HG02981 (cell line): Measurements from ENCODE around the gene HEMK1.

Experiments
- ATAC-seq: cut with Tn5 transposase; IDR thresholded peaks from one replicate; pipeline ENCODE4 v1.9.1; 2021; ENCODE audit warnings: mild to moderate bottlenecking, moderate library complexity; ENCODE audit not compliant: unreplicated experiment

HEMK1 gene

DNA sequence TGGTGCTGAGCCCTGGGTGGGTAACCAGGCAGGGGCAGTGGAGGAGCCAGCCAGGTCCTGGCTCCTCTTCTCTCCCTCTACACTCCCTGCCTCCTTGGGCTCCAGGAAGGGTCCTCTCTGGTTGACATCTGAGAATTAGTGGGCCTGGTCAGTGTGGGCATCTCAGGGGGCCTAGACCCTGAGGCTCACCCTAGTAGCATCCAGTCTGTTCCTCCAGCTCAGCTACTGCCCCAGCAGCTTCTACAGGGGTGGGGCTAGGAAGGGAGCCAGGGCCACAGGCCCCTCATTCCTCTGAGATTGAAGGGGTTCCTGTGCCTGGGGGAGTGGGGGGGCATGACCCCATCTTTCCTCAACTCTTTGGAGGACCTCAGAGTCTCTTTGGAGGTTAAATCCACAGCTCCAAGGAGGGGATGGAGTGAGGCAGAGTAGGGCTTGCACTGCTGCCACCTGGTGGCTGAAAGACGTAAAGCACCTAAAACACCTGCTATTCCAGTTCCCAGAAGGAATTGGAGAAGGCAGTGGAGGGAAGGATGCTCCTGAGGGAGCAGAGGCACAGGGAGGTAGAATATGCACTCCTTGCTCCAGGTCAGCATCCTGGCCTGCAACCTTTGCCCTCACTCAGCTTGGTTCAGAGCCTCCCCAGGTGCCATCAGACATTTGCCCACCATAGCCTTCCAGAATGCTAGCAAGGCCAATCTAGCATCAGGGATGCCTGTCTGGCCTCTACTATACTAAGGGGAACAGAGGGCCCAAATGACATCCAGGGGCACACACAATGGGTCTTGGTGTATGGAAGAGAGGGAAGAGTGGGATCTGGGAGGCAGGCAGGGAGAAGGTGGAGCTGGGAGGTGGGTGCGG is 26.9 kb upstream of the HEMK1 start:
- ATAC-seq: no peak

DNA sequence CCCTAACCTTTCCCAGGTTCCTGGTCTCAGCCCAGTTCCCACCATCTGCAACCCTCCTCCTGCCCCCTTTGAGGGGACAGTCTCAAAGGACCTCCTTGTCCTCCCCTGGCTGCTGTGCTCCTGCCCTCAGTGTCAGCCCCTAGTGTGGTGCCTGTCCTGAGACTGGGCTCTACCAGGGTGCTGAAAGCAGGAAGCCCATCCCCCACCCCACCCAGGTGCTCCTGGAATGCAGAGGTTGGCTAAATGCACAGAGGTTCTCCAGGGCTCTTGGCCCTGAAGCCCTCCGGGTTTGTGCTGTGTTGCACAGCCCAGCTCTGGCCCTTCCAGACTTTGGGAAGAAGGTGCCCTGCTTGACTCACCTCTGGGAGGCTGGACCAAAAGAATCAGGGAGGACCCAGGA is 23.5 kb upstream of the HEMK1 start:
- ATAC-seq: no peak

DNA sequence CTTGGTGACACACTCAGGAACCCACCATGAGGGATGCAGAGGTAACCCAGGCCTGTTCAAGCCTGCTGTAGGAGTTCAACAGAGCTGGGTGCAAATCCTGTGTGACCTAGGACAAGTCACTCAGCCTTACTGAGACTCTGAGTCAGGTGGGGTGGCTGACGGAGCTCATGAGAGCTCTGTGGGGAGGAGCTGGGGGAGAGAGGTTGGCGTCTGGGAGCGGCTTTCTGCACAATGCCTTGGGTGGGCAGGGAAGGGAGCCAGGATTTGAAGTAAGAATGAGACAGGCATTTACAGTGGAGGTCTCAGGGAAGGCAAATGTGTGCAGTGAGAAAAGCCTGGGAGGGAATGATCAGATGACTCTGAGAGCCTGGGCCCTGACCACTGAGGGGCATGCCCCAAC is 20.1 kb upstream of the HEMK1 start:
- no peak for ATAC-seq

DNA sequence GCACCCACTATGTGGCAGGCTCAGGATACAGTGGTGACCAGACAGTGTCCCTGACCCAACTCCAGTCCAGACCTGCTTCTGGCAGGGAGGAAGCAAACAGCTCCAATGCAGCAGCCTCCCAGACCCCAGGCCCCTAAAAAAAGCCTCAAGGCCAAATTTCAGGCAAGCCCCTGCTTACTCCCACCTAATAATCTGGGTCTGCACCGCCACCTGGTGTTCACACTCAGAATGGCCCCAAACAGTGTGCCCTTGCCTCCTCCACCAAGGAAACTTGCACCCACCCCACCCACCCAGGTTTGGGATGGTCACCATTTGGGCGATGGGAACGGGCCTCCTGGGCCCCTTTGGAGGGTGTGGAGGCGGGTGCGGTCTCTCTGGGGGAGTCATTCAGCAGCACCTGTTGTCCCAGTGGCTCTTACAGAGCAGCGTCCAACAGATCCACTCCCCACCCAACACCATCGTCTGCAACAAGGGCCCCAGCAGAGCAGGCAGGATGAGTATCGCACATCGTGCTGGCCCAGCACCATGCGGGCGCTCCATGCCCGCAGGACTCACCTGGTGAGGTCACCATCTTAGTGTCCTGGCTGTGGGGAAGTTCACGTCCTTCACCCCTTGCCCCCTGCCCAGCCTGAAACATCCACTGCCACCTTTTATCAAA is 19.1 kb upstream of the HEMK1 start:
- ATAC-seq: no peak

DNA sequence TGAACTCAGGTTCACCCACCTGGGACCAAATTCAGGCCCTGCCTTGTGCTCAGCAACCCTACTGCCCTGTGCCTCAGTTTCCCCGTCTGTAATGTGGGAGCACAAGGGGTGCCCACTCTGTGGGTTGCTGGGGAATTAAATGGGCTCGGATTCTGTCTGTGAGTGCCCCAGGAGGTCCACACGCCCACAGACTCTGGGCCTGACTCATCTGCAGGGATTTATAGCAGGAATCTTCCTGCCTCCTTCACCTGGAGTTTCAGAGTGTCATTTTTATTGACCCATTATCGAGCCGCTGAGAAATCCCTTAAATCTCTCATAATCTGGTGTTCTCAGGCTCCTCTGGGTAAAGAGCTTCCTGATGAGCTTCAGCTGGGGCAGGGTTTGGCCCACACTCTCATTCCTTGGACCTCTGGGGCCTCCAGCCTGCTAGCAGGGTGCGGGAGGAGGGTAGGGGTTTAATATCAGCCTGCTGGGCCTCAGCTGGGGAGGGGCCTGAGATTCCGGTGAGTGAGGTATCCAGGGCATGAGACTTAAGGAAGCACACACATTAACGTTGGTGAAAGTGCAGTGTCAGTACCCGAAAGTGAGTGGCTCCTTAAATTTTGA is 18.2 kb upstream of the HEMK1 start:
- no peak for ATAC-seq

DNA sequence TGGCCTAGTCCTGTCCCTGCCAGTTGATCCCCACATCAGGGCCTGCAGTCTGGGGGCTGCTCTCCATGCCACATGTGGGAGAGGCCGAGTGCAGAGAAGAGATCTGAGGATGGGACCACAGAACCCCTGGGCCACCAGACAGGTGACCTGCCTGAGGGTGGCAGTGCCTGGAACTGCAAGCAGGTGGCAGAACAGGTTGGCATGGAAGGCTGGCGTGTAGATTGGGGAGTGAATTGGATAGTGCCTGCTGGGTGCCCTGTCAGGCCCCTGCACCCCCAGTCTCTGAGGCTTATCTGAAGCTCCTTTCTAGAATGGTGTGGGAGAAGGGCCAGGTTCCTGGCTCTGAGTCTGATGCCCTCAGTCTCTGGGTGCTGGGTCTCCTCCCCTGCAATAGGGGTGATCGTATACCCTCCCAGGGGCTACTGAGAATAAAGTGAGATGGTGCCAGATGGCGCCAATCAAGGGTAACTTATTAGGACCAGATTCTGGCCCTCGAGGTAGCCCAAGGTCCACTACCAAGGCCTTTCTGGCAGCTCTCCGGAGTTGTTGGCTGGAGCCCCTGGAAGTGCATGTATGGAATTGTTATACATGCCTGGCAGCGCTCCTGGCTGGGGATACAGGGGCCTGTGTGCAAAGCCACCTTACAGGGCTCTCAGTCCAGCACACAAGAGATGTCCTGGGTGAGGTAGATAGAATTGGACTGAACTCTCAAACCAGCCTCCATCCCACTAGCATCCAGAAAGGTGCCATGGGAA is 17.5 kb upstream of the HEMK1 start:
- ATAC-seq: no peak

GRCh38 chr3:50552598-50552997 is 16.7 kb upstream of the HEMK1 start:
- no peak for ATAC-seq

GRCh38 chr3:50554553-50554952 is 14.8 kb upstream of the HEMK1 start:
- no peak for ATAC-seq

DNA sequence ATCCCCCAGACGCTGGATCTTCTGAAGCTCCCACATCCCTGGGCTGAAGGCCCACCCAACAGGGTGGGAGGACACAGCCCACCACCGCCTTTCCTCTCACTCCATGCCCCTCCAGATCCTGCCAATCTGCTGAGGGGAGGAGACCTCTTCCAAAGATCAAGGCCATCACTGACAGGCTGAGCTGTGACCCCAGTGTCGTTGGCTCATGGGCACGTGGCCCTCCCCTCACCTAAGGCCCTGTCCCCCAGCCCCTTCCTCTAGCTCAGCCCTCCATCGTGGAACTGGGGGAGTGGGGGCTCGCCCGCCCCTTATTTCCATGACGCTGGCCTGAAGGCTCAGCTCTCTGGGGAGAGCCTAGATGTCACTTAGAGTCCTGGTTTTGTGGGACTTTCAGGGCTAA is 12.2 kb upstream of the HEMK1 start:
- no peak for ATAC-seq

DNA sequence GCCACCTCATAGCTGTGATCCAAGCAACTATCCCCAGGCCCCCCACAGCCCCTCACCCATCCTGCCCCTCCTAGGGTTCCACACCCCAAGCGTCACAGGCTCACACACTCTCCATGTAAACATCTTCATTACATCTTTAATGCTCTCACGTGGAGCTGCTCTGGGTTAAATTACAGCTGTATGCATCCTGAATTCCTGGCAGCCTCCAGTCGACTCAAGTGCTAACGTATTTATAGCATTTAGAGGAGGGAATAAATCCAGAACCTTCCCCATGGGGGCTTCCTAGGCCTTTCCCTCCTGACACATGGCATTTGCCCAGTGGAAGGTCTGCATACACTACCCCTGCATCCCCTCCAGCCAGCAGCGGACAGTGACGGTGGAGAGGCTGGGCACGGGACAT is 11.4 kb upstream of the HEMK1 start:
- no peak for ATAC-seq

- no peak for ATAC-seq
Observed at GRCh38 chr3:50559702-50560101, 9.6 kb upstream of the HEMK1 start.

DNA sequence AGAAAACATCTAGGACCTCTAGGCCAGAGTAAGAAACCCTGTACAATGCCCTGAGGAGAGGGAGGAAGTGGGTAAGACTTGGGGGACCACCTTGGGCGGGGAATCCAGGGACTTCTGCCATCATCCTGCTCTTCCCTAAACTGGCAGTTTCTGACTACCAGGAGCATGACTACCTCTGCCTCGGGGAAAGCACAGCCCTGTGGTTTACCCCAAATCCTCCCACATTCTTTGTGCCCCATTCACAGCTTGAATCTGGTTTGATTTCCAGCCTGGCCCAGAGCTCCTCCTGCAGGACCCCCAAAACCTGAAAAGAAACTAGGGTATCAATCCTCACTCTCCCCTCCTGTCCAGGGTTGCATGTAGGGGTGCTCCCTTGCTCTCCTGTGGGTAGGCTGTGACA is 6.5 kb upstream of the HEMK1 start:
- no peak for ATAC-seq

DNA sequence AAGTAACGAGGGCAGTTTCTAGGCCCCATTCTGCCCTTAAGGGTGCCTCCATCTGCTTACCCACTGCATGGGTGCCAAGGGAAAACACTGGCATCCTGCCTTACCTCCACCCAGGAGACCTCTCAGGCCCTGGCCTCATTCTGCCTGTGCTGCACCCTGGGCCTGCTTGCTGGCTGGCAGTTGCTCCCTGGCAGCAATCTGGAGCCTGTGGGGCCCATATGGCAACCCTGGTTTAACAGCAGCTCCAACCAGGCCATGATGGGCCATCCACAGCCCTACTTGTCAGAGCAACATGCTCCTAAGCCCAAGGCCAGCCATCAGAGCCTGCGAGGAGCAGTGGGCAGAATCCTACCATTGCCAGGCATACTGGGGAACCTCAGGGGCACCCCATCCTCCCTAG is 5.5 kb upstream of the HEMK1 start:
- no peak for ATAC-seq

- ATAC-seq: no peak
Observed at GRCh38 chr3:50564321-50564720, 5.0 kb upstream of the HEMK1 start.

DNA sequence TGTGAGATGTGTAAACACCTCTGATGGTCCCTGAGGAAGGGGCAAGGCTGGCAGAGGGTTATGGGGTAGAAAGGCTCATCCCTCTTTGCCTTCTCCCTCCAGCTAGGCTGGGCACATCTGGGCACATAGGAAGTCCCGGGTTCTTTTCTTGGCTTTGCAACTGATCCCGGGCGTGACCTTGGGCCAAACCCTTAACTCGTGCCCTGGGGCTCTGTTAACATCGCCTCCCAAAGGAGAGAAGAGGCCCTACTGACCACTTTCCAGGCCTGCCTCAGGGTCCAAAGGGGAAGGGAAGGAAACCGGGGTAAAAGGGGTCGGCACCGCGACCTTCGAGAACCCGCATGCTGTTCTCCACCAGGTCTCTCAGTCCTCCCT is 2.3 kb upstream of the HEMK1 start:
- ATAC-seq: no peak

GRCh38 chr3:50567386-50568167 is 1.7 kb upstream of the HEMK1 start, which contains the start of gene C3orf18:
Gene C3orf18 (minus strand): TSS chr3:50567747. CDS start chr3:50565699, 2,048 bp downstream.
- ATAC-seq: peak; percentile 81

GRCh38 chr3:50570508-50571279 is 1.4 kb downstream of the HEMK1 start:
- ATAC-seq: no peak

- no peak for ATAC-seq
Observed at GRCh38 chr3:50571486-50571885, 2.2 kb downstream of the HEMK1 start.

DNA sequence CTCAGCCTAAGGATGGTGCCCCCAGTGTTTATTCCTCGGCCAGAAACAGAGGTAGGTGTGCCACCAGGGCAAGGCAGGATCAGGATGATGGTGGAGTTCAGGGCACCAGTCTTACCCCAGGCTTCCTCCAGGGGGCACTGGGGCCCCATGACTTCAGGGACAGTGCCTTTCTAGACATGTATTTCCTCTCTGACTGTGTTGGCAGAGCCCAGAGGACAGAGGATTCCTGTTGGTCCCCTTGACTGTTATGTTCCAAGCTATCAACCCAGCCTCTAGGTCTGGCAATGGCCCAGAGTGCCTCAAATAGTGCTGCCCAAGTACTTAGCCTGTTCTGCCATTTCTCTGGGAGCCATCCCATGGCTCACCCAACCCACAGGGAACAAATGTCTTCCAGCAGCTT is 2.8 kb downstream of the HEMK1 start:
- no peak for ATAC-seq
